Right cardiac atrium (tissue), 5 donors: ENCODE results near the gene OPN1LW. TPM values are rescaled to one million over a fixed set of nuclear protein-coding genes. Genes with fewer than 3 reads are reported as not detected.

Source experiments
- ATAC-seq, 2 donors: fragments of 200-7000 bp; cut with Tn5 transposase; one replicate each; pipeline versions ENCODE4 v1.8.0 to v1.9.1; 2020; ENCODE audit warnings: moderate library complexity in 2 of 2, mild to moderate bottlenecking in 1 of 2
- DNase-seq, 3 donors: peaks; one replicate each; pipeline ENCODE4 v3.0.0-alpha.2; 2020
- H3K27ac ChIP-seq: one replicate; pipeline ENCODE4 v1.5.1; 2013; ENCODE audit warnings: mild to moderate bottlenecking, low read length, control low read depth, moderate library complexity
- H3K27me3 ChIP-seq: one replicate; pipeline ENCODE4 v1.6.1; 2013; ENCODE audit not compliant: control insufficient read depth, insufficient read depth
- H3K4me1 ChIP-seq: one replicate; pipeline ENCODE4 v1.6.1; 2013; ENCODE audit warnings: low read length; ENCODE audit not compliant: control insufficient read depth, insufficient read depth
- H3K4me3 ChIP-seq: one replicate; pipeline ENCODE4 v1.5.1; 2013; ENCODE audit warnings: low read length, control low read depth
- H3K9me3 ChIP-seq: one replicate; pipeline ENCODE4 v1.6.1; 2013; ENCODE audit warnings: low read length; ENCODE audit not compliant: control insufficient read depth
- WGBS: extraction: QIAGEN DNeasy Blood & Tissue Kit; methylation state at CpG from one replicate; pipeline ENCODE4 v1.1.7; 2013; 5-methylcytosine and 5-hydroxymethylcytosine counted together
- intact Hi-C, 4 donors: fragments of 100-400 bp; cut with DNase I; formaldehyde crosslinking; loops; one replicate each; pipeline versions ENCODE4 v1.11.0 to v1.14.0; 2022 to 2023
- polyA plus RNA-seq: library from polyadenylated mRNA; stranded (reverse); fragments of 200-250 nt; gene quantifications from one replicate; pipeline ENCODE4 v1.2.3, GENCODE V29; 2013
- total RNA-seq, 4 donors: library from RNA; stranded (reverse); fragmentation: NEBNext Ultra II Directional; extraction: Animal tissue kit (Norgen Biotek cat#: 25700); gene quantifications; one replicate each; pipeline ENCODE4 v1.2.1, GENCODE V29; 2021
- donor health status: healthy with polysubstance abuse.
- donor health status: DM: no; HTN: yes; CAD: no.
- donor health status: DM: no; HTN: no; CAD: no.
- donor health status: DM: no; HTN: yes; CAD: no; lungs with severe emphysema.
- donor health status: DM: yes; HTN: yes; CAD: no.

Gene OPN1LW
- total and polyA plus RNA-seq, 5 donors: not detected

DNA sequence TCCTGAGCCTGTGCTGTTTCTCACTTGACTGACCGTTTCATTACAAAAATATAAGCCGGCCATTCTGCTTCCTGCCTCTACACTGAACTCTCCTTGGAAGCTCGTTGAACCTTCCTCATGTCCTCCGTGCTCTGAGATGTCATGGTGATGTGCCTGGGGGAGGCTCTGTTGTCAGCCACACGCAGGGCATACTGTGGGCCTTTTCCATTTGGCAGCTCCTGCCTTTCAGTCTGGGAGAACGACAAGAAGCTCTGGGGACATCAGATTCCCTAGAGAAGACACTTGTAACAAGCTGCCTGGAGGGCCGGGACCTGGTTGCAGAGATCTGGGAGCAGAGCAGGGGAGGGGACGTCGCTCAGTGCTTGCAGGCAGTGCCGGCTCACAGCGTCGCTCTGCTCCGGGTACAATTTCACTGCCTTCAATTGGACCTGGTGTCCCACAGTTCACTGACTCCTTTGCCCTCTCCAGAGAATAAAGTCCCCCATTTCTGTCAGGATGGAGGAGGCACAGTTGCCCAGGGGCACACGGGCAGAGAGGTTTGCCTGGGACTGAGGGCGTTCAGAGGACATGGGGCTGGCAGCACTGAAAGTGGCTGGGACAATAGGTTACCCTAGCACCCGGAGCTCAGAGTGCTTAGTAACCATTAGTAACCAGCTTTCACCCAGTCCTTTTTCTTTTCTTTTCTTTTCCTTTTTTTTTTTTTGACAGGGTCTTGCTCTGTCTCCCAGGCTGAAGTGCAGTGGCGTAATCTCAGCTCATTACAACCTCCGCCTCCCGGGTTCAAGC lies 27.4 kb upstream of the OPN1LW start:
- 61% methylated on average over 19 of the region's 19 CpGs for WGBS
- no peak overlapping the region for H3K4me3 ChIP-seq
- no peaks in the 10 kb centered on the region for H3K9me3 ChIP-seq
- DNase-seq (no peak), ATAC-seq (peak in 1 of 2 donors; percentile 37)
- H3K4me1 ChIP-seq: no peaks in the 10 kb centered on the region
- intact Hi-C loops: no loop called here
- no peaks in the 10 kb centered on the region for H3K27me3 ChIP-seq
- H3K27ac ChIP-seq: no peak overlapping the region

DNA sequence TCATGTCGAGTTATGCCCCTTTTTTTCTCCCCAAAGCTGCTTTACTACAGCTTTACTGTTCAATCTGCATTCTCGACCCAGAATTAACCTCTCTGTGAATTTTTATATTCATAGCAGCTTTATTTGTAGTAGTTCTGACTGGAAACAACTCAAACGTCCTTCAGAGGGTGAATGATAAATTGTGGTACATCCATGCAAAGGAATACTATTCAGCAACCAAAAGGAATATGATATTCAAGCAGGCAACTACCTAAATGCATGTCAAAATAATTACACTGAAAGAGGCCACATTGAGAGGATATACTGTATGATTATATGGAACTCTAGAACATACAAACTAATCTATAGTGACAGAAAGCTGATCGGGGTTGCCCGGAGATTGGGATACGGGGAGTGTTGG lies 26.5 kb upstream of the OPN1LW start:
- whole genome bisulfite sequencing: 87% methylated on average over 6 of the region's 6 CpGs
- no peaks in the 10 kb centered on the region for H3K27me3 ChIP-seq
- no peaks in the 10 kb centered on the region for H3K4me1 ChIP-seq
- H3K27ac ChIP-seq: no peak overlapping the region
- no peak for ATAC-seq
- intact Hi-C loops: no loop called here
- no peaks in the 10 kb centered on the region for H3K9me3 ChIP-seq
- H3K4me3 ChIP-seq: no peak overlapping the region
- no peak for DNase-seq

GRCh38 chrX:154120567-154120966 lies 23.5 kb upstream of the OPN1LW start:
- DNase-seq (no peak), ATAC-seq (no peak)
- H3K27ac ChIP-seq: no peak overlapping the region
- WGBS: 89% methylated on average over 3 of the region's 3 CpGs
- intact Hi-C loops: no loop called here
- no peak overlapping the region for H3K4me3 ChIP-seq
- no peaks in the 10 kb centered on the region for H3K9me3 ChIP-seq
- no peaks in the 10 kb centered on the region for H3K4me1 ChIP-seq
- no peaks in the 10 kb centered on the region for H3K27me3 ChIP-seq

GRCh38 chrX:154121207-154121606 lies 22.8 kb upstream of the OPN1LW start:
- no peaks in the 10 kb centered on the region for H3K27me3 ChIP-seq
- intact Hi-C loops: no loop called here
- no peak for DNase-seq
- peak overlapping the region; percentile 19 for H3K27ac ChIP-seq
- H3K4me3 ChIP-seq: no peak overlapping the region
- H3K9me3 ChIP-seq: no peaks in the 10 kb centered on the region
- WGBS: 56% methylated on average over 4 of the region's 4 CpGs
- no peaks in the 10 kb centered on the region for H3K4me1 ChIP-seq
- ATAC-seq: no peak

GRCh38 chrX:154121961-154122360 lies 22.1 kb upstream of the OPN1LW start:
- WGBS: 37% methylated on average over 11 of the region's 11 CpGs

DNA sequence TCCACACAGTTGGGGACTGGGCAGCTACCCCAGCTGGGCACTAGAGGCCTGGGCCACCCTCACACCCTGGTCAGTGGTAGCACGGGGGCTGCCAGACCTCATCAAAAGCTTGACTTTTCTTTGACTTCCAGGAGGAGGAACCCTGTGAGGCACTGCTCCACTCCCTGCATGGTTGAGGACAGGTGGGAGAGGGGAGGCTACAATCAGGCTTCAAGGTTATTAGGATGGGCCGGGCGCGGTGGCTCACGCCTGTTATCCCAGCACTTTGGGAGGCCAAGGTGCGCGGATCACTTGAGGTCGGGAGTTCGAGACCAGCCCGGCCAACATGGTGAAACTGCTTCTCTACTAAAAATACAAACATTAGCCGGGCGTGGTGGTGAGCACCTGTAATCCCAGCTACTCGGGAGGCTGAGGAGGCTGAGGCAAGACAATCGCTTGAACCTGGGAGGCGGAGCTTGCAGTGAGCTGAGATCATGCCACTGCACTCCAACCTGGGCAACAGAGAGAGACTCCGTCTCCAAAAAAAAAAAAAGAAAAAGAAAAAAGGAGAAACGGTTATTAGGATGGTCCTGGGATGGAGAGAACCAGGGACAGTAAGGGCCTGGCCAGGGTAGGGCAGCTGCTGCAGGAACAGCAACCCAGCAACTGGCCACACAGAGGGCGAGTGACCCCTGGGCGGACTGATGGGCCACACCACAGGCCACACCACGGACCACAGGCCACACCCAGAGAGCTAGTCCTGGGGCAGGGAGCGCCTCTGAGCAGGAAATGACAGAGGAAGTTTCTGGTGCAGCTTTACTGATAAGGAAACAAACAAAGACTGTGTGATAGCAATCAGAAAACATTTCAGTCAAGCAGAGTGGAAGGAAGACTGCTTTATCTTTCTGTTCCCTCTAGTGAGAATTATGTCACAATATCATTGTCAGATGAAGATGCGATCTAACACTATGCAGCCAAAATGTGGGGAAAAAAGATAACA lies 20.5 kb upstream of the OPN1LW start:
- intact Hi-C loops: no loop called here
- peak; percentile 70 to 84 for ATAC-seq
- no peak overlapping the region for H3K27ac ChIP-seq
- peak in 2 of 3 donors; percentile 44 to 66 for DNase-seq
- H3K9me3 ChIP-seq: no peaks in the 10 kb centered on the region
- no peak overlapping the region for H3K4me3 ChIP-seq
- no peaks in the 10 kb centered on the region for H3K4me1 ChIP-seq
- WGBS: 82% methylated on average over 22 of the region's 22 CpGs
- H3K27me3 ChIP-seq: no peaks in the 10 kb centered on the region

More at GRCh38 chrX:154121961-154122360, 22.1 kb upstream of the OPN1LW start:
- peak overlapping the region; percentile 38 for H3K27ac ChIP-seq
- DNase-seq (no peak), ATAC-seq (peak; percentile 13 to 16)
- intact Hi-C loops: no loop called here
- no peaks in the 10 kb centered on the region for H3K27me3 ChIP-seq
- no peak overlapping the region for H3K4me3 ChIP-seq
- H3K4me1 ChIP-seq: no peaks in the 10 kb centered on the region
- H3K9me3 ChIP-seq: no peaks in the 10 kb centered on the region

GRCh38 chrX:154125391-154126040 lies 18.5 kb upstream of the OPN1LW start:
- ATAC-seq (peak; percentile 45 to 83), DNase-seq (peak; percentile 50 to 85 (median 78))
- H3K27me3 ChIP-seq: no peaks in the 10 kb centered on the region
- intact Hi-C loops: no loop called here
- no peaks in the 10 kb centered on the region for H3K9me3 ChIP-seq
- peak overlapping the region; percentile 62 for H3K27ac ChIP-seq
- H3K4me1 ChIP-seq: no peaks in the 10 kb centered on the region
- H3K4me3 ChIP-seq: no peak overlapping the region
- 56% methylated on average over 30 of the region's 30 CpGs for WGBS

DNA sequence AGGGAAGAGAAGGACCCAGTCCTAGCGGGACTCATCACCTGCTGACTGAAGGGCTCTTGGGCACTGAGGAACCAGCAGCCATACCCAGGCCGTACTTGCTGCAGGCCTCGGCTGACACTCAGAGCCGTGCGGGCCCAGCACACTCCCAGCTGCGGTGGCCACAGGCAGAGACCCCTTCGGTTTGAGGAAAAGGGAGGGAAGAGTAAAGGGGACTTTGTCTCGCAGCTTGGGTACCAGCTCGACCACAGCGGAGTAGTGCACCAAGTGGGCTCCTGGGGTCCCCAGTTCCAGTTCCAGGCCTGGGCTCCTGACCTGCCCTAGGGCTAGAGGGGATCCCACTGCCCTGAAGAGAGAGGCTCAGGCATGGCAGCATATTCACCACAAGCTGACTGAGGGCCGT lies 17.9 kb upstream of the OPN1LW start:
- Histone ChIP-seq H3K27me3 (no peaks in the 10 kb centered on the region), H3K27ac (no peak overlapping the region), H3K9me3 (no peaks in the 10 kb centered on the region), H3K4me1 (no peaks in the 10 kb centered on the region), H3K4me3 (no peak overlapping the region)
- DNase-seq: no peak
- no peak for ATAC-seq
- 97% methylated on average over 11 of the region's 11 CpGs for WGBS
- intact Hi-C loops: no loop called here

DNA sequence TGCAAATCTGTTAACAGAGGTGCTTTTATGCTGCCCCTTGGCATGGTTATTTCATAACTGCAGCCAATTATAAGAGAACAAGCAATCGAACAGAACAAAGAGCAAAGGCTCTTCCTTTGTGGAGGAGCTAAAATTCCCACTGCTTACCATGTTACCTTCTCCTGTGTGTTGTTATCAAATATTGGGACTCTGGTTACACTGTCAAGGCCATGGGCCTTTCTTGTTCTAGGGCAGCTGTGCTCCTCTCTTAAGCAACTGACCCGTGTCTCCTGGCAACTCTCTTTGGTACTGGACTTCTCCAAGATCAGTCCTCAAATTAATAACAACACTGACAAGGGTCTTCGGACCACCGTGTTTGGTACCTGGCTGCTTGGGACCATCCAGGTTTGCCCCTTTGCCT lies 12.1 kb upstream of the OPN1LW start:
- H3K4me1 ChIP-seq: no peaks in the 10 kb centered on the region
- H3K27me3 ChIP-seq: no peaks in the 10 kb centered on the region
- no peak for ATAC-seq
- WGBS: 80% methylated on average over 4 of the region's 4 CpGs
- DNase-seq: no peak
- intact Hi-C loops: no loop called here
- H3K27ac ChIP-seq: no peak overlapping the region
- no peak overlapping the region for H3K4me3 ChIP-seq
- no peaks in the 10 kb centered on the region for H3K9me3 ChIP-seq

GRCh38 chrX:154132366-154132765 lies 11.7 kb upstream of the OPN1LW start:
- no peak overlapping the region for H3K27ac ChIP-seq
- H3K4me1 ChIP-seq: no peaks in the 10 kb centered on the region
- ATAC-seq: no peak
- DNase-seq: no peak
- no peaks in the 10 kb centered on the region for H3K27me3 ChIP-seq
- no peak overlapping the region for H3K4me3 ChIP-seq
- intact Hi-C loops: no loop called here
- 97% methylated on average over 9 of the region's 9 CpGs for WGBS
- no peaks in the 10 kb centered on the region for H3K9me3 ChIP-seq
